ENCODE results near the gene PPP1R13B.

The PPP1R13B gene

GRCh38 chr14:103881268-103882201 lies 34.2 kb upstream of the PPP1R13B start:
- Histone ChIP-seq H3K9me3 (ENCODE audit: control insufficient read depth in 5 of 5, low read length in 5 of 5) (no peaks in the 10 kb centered on the region), H3K27me3 (ENCODE audit: control insufficient read depth in 5 of 5, insufficient read depth in 4 of 5, low read length in 5 of 5) (peaks cover 0 to 12% (median 1%) of the 10 kb centered on the region in 5 donors), H3K27ac (ENCODE audit: low read depth, low read length) (peak overlapping the region; percentile 41), H3K36me3 (ENCODE audit: control insufficient read depth in 5 of 5, insufficient read depth in 5 of 5, low read length in 5 of 5) (no peaks in the 10 kb centered on the region), H3K4me3 (ENCODE audit: low read depth in 1 of 5, low read length in 5 of 5) (peak overlapping the region in 1 of 5 donors; percentile 47), H3K9ac (ENCODE audit: low read length in 5 of 5) (peak overlapping the region in 1 of 5 donors; percentile 30), H3K4me1 (ENCODE audit: control insufficient read depth in 5 of 5, insufficient read depth in 5 of 5, low read length in 5 of 5) (peaks cover 17 to 39% (median 31%) of the 10 kb centered on the region in 5 donors)

GRCh38 chr14:103880348-103881267 lies 33.2 kb upstream of the PPP1R13B start:
- H3K4me1 ChIP-seq (ENCODE audit: control insufficient read depth in 5 of 5, insufficient read depth in 5 of 5, low read length in 5 of 5) = peaks cover 17 to 39% (median 28%) of the 10 kb centered on the region in 5 donors
- peaks cover 0 to 10% (median 0%) of the 10 kb centered on the region in 5 donors for H3K27me3 ChIP-seq (ENCODE audit: control insufficient read depth in 5 of 5, insufficient read depth in 4 of 5, low read length in 5 of 5)
- peak overlapping the region in 3 of 5 donors; percentile 25 to 53 (median 41) for H3K9ac ChIP-seq (ENCODE audit: low read length in 5 of 5)
- H3K4me3 ChIP-seq (ENCODE audit: low read depth in 1 of 5, low read length in 5 of 5) = peak overlapping the region; percentile 45 to 67 (median 47)
- peak overlapping the region; percentile 50 for H3K27ac ChIP-seq (ENCODE audit: low read depth, low read length)
- H3K9me3 ChIP-seq (ENCODE audit: control insufficient read depth in 5 of 5, low read length in 5 of 5) = no peaks in the 10 kb centered on the region
- H3K36me3 ChIP-seq (ENCODE audit: control insufficient read depth in 5 of 5, insufficient read depth in 5 of 5, low read length in 5 of 5) = no peaks in the 10 kb centered on the region

- H3K9ac ChIP-seq (ENCODE audit: low read length in 5 of 5) = peak overlapping the region in 3 of 5 donors; percentile 25 to 53 (median 41)
- peaks cover 17 to 39% (median 28%) of the 10 kb centered on the region in 5 donors for H3K4me1 ChIP-seq (ENCODE audit: control insufficient read depth in 5 of 5, insufficient read depth in 5 of 5, low read length in 5 of 5)
- no peaks in the 10 kb centered on the region for H3K9me3 ChIP-seq (ENCODE audit: control insufficient read depth in 5 of 5, low read length in 5 of 5)
- peak overlapping the region; percentile 50 for H3K27ac ChIP-seq (ENCODE audit: low read depth, low read length)
- H3K27me3 ChIP-seq (ENCODE audit: control insufficient read depth in 5 of 5, insufficient read depth in 4 of 5, low read length in 5 of 5) = peaks cover 0 to 3% (median 0%) of the 10 kb centered on the region in 5 donors
- H3K4me3 ChIP-seq (ENCODE audit: low read depth in 1 of 5, low read length in 5 of 5) = peak overlapping the region; percentile 45 to 67 (median 47)
- H3K36me3 ChIP-seq (ENCODE audit: control insufficient read depth in 5 of 5, insufficient read depth in 5 of 5, low read length in 5 of 5) = no peaks in the 10 kb centered on the region
These were observed 32.4 kb upstream of the PPP1R13B start for GRCh38 chr14:103879570-103880347.

GRCh38 chr14:103879118-103879569 lies 31.8 kb upstream of the PPP1R13B start:
- H3K9ac ChIP-seq (ENCODE audit: low read length in 5 of 5) = no peak overlapping the region
- peak overlapping the region; percentile 50 for H3K27ac ChIP-seq (ENCODE audit: low read depth, low read length)
- peaks cover 17 to 39% (median 28%) of the 10 kb centered on the region in 5 donors for H3K4me1 ChIP-seq (ENCODE audit: control insufficient read depth in 5 of 5, insufficient read depth in 5 of 5, low read length in 5 of 5)
- no peaks in the 10 kb centered on the region for H3K9me3 ChIP-seq (ENCODE audit: control insufficient read depth in 5 of 5, low read length in 5 of 5)
- peaks cover 0 to 3% (median 2%) of the 10 kb centered on the region in 5 donors for H3K27me3 ChIP-seq (ENCODE audit: control insufficient read depth in 5 of 5, insufficient read depth in 4 of 5, low read length in 5 of 5)
- peak overlapping the region in 1 of 5 donors; percentile 47 for H3K4me3 ChIP-seq (ENCODE audit: low read depth in 1 of 5, low read length in 5 of 5)
- H3K36me3 ChIP-seq (ENCODE audit: control insufficient read depth in 5 of 5, insufficient read depth in 5 of 5, low read length in 5 of 5) = no peaks in the 10 kb centered on the region

- peaks cover 17 to 39% (median 28%) of the 10 kb centered on the region in 5 donors for H3K4me1 ChIP-seq (ENCODE audit: control insufficient read depth in 5 of 5, insufficient read depth in 5 of 5, low read length in 5 of 5)
- H3K9ac ChIP-seq (ENCODE audit: low read length in 5 of 5) = no peak overlapping the region
These were observed 30.8 kb upstream of the PPP1R13B start for GRCh38 chr14:103878180-103878579.

GRCh38 chr14:103875010-103875409 lies 27.6 kb upstream of the PPP1R13B start:
- peaks cover 0 to 3% (median 2%) of the 10 kb centered on the region in 5 donors for H3K27me3 ChIP-seq (ENCODE audit: control insufficient read depth in 5 of 5, insufficient read depth in 4 of 5, low read length in 5 of 5)
- H3K27ac ChIP-seq (ENCODE audit: low read depth, low read length) = no peak overlapping the region
- peaks cover 9 to 27% (median 13%) of the 10 kb centered on the region in 5 donors for H3K4me1 ChIP-seq (ENCODE audit: control insufficient read depth in 5 of 5, insufficient read depth in 5 of 5, low read length in 5 of 5)
- H3K36me3 ChIP-seq (ENCODE audit: control insufficient read depth in 5 of 5, insufficient read depth in 5 of 5, low read length in 5 of 5) = no peaks in the 10 kb centered on the region
- no peaks in the 10 kb centered on the region for H3K9me3 ChIP-seq (ENCODE audit: control insufficient read depth in 5 of 5, low read length in 5 of 5)
- no peak overlapping the region for H3K9ac ChIP-seq (ENCODE audit: low read length in 5 of 5)
- H3K4me3 ChIP-seq (ENCODE audit: low read depth in 1 of 5, low read length in 5 of 5) = no peak overlapping the region

More at GRCh38 chr14:103878180-103878579, 30.8 kb upstream of the PPP1R13B start:
- no peak overlapping the region for H3K4me3 ChIP-seq (ENCODE audit: low read depth in 1 of 5, low read length in 5 of 5)
- no peak overlapping the region for H3K27ac ChIP-seq (ENCODE audit: low read depth, low read length)
- no peaks in the 10 kb centered on the region for H3K36me3 ChIP-seq (ENCODE audit: control insufficient read depth in 5 of 5, insufficient read depth in 5 of 5, low read length in 5 of 5)
- H3K27me3 ChIP-seq (ENCODE audit: control insufficient read depth in 5 of 5, insufficient read depth in 4 of 5, low read length in 5 of 5) = peaks cover 0 to 3% (median 2%) of the 10 kb centered on the region in 5 donors
- H3K9me3 ChIP-seq (ENCODE audit: control insufficient read depth in 5 of 5, low read length in 5 of 5) = no peaks in the 10 kb centered on the region

- peak overlapping the region in 2 of 5 donors; percentile 2 to 20 for H3K9ac ChIP-seq (ENCODE audit: low read length in 5 of 5)
- peak overlapping the region in 3 of 5 donors; percentile 17 to 54 (median 41) for H3K4me3 ChIP-seq (ENCODE audit: low read depth in 1 of 5, low read length in 5 of 5)
- H3K9me3 ChIP-seq (ENCODE audit: control insufficient read depth in 5 of 5, low read length in 5 of 5) = no peaks in the 10 kb centered on the region
- peaks cover 3 to 19% (median 12%) of the 10 kb centered on the region in 5 donors for H3K4me1 ChIP-seq (ENCODE audit: control insufficient read depth in 5 of 5, insufficient read depth in 5 of 5, low read length in 5 of 5)
- no peaks in the 10 kb centered on the region for H3K36me3 ChIP-seq (ENCODE audit: control insufficient read depth in 5 of 5, insufficient read depth in 5 of 5, low read length in 5 of 5)
- no peak overlapping the region for H3K27ac ChIP-seq (ENCODE audit: low read depth, low read length)
- H3K27me3 ChIP-seq (ENCODE audit: control insufficient read depth in 5 of 5, insufficient read depth in 4 of 5, low read length in 5 of 5) = peaks cover 0 to 3% (median 2%) of the 10 kb centered on the region in 5 donors
These were observed 25.2 kb upstream of the PPP1R13B start for GRCh38 chr14:103872481-103873113.

- peak overlapping the region in 3 of 5 donors; percentile 17 to 54 (median 41) for H3K4me3 ChIP-seq (ENCODE audit: low read depth in 1 of 5, low read length in 5 of 5)
- peaks cover 2 to 18% (median 16%) of the 10 kb centered on the region in 5 donors for H3K4me1 ChIP-seq (ENCODE audit: control insufficient read depth in 5 of 5, insufficient read depth in 5 of 5, low read length in 5 of 5)
- H3K9me3 ChIP-seq (ENCODE audit: control insufficient read depth in 5 of 5, low read length in 5 of 5) = no peaks in the 10 kb centered on the region
- H3K36me3 ChIP-seq (ENCODE audit: control insufficient read depth in 5 of 5, insufficient read depth in 5 of 5, low read length in 5 of 5) = no peaks in the 10 kb centered on the region
- peak overlapping the region in 2 of 5 donors; percentile 2 to 20 for H3K9ac ChIP-seq (ENCODE audit: low read length in 5 of 5)
- H3K27me3 ChIP-seq (ENCODE audit: control insufficient read depth in 5 of 5, insufficient read depth in 4 of 5, low read length in 5 of 5) = peaks cover 0 to 3% (median 2%) of the 10 kb centered on the region in 5 donors
- H3K27ac ChIP-seq (ENCODE audit: low read depth, low read length) = no peak overlapping the region
These were observed 24.5 kb upstream of the PPP1R13B start for GRCh38 chr14:103871596-103872480.
